Activated CD8-positive, alpha-beta memory T cell treated with anti-CD3 and anti-CD28 coated beads for 36 hours (primary cell): Measurements from ENCODE around the gene TOGARAM2. TPM values are rescaled to one million over a fixed set of nuclear protein-coding genes. Genes with fewer than 3 reads are reported as not detected.

Source experiments
- CTCF ChIA-PET: fragments of 350-600 bp; sonication (Branson Sonifier 250); formaldehyde crosslinking; loops from one replicate; lab custom pipeline; 2021; ENCODE audit warnings: antibody characterized with exemption; lab: Charles Lee
- POLR2A ChIA-PET: fragments of 350-600 bp; sonication (Branson Sonifier 250); formaldehyde crosslinking; loops from one replicate; lab custom pipeline; 2021; ENCODE audit warnings: antibody characterized with exemption; lab: Charles Lee
- total RNA-seq, 2 experiments: library from RNA; stranded (reverse); gene quantifications; one replicate each; pipeline ENCODE4 v1.2.3, GENCODE V29; 2021

Gene TOGARAM2
- total RNA-seq, 2 experiments from 2014 or later: 5.7 to 6.4 TPM

- ChIA-PET POLR2A (interaction anchor here (0.7 to 1.5 kb wide), 4 partner anchors 11 to 119 kb away, joined by 3 to 7 read pairs (median 3); no protein-coding TSS in a partner anchor), CTCF (interaction anchor here (1.3 kb wide), 2 partner anchors 53 to 142 kb away, joined by 3 to 4 read pairs; no protein-coding TSS in a partner anchor)
These were observed 31.1 kb downstream of the TOGARAM2 start for GRCh38 chr2:29012211-29012681.

DNA sequence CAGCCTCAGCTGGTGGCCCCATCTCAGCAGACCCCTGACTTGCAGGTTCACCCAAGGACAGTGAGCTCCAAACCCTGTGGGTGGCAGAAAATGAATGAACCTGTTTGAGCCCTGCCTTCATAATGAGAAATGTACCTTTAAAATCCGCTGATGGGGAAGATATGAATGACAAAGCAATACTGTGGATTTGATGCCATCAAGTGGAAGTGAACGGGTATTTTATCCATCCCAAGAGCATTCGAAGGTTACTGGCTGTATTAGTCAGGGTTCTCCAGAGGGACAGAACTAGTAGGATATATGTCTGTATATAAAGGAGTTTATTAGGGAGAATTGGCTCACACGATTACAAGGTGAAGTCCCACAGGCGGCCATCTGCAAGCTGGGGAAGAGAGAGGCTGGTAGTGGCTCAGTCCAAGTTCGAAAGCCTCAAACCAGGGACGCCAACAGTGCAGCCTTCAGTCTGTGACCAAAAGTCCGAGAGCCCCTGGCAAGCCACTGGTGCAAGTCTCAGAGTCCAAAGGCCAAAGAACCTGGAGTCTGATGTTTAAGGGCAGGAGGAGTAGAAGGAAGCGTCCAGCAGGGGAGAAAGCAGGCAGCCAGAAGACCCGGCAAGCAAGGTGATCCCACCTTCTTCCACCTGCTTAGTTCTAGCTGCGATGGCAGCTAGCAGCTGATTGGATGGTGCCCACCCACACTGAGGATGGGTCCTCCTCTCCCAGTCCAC lies 32.1 kb downstream of the TOGARAM2 start:
- ChIA-PET CTCF (no interaction called here), POLR2A (interaction anchor here (0.7 kb wide), 1 partner anchor 29 kb away, joined by 3 read pairs; no protein-coding TSS in a partner anchor)

GRCh38 chr2:29014331-29014730 lies 33.2 kb downstream of the TOGARAM2 start:
- POLR2A ChIA-PET: interaction anchor here (0.6 to 2.5 kb wide), 2 partner anchors 102 to 135 kb away, joined by 5 to 9 read pairs; no protein-coding TSS in a partner anchor
- CTCF ChIA-PET: no interaction called here

- CTCF ChIA-PET: interaction anchor here (0.7 to 3.0 kb wide), 5 partner anchors 12 to 115 kb away, joined by 4 to 14 read pairs (median 5); no protein-coding TSS in a partner anchor
- POLR2A ChIA-PET: interaction anchor here (0.6 to 2.5 kb wide), 6 partner anchors 14 to 158 kb away, joined by 3 to 9 read pairs (median 4); no protein-coding TSS in a partner anchor
These were observed 33.8 kb downstream of the TOGARAM2 start for GRCh38 chr2:29014811-29015421.

DNA sequence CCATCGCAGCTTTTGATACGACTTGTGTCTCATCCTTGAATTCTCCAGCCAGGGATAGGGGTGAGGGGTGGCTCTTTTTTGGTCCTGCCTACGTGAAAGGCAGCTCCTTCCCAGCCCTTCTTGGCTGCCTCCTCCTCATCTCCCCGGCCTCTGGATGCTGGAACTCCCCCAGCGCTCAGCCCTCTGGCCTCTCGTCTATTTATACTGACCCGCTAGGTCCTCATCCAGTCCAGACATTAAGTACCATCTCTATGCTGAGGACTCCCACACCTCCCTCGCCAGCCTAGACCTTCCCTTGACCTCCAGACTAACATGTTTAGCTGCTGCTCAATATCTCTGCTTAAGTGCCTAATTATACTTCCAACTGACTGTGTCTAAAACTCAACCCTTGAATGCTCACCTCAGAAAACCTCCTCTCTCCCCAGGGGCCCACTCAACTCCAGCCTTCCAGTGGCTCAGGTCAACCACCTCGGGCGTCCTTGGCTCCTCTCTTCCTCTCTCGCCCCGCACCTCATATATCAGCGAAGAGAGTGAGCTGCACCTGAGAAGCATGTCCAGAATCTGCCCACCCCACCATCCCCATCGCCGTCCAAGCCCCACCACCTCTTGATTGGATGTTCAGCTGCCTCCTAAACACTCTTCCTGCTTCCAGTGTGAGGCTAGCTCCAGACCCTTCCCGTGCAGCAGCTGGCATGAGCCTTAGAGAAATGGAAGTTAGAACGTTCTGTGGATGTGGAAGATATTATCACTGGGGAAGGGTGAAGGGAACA lies 34.8 kb downstream of the TOGARAM2 start:
- CTCF ChIA-PET: interaction anchor here (0.8 to 3.0 kb wide), 5 partner anchors 11 to 114 kb away, joined by 3 to 14 read pairs (median 5); no protein-coding TSS in a partner anchor
- POLR2A ChIA-PET: interaction anchor here (0.7 to 2.5 kb wide), 5 partner anchors 15 to 105 kb away, joined by 3 to 9 read pairs (median 4); no protein-coding TSS in a partner anchor

GRCh38 chr2:29016504-29016903 lies 35.4 kb downstream of the TOGARAM2 start:
- POLR2A ChIA-PET: interaction anchor here (0.9 to 2.5 kb wide), 2 partner anchors 61 to 99 kb away, joined by 3 to 9 read pairs; no protein-coding TSS in a partner anchor
- CTCF ChIA-PET: interaction anchor here (1.0 to 3.0 kb wide), 4 partner anchors 11 to 113 kb away, joined by 3 to 14 read pairs (median 6); no protein-coding TSS in a partner anchor

DNA sequence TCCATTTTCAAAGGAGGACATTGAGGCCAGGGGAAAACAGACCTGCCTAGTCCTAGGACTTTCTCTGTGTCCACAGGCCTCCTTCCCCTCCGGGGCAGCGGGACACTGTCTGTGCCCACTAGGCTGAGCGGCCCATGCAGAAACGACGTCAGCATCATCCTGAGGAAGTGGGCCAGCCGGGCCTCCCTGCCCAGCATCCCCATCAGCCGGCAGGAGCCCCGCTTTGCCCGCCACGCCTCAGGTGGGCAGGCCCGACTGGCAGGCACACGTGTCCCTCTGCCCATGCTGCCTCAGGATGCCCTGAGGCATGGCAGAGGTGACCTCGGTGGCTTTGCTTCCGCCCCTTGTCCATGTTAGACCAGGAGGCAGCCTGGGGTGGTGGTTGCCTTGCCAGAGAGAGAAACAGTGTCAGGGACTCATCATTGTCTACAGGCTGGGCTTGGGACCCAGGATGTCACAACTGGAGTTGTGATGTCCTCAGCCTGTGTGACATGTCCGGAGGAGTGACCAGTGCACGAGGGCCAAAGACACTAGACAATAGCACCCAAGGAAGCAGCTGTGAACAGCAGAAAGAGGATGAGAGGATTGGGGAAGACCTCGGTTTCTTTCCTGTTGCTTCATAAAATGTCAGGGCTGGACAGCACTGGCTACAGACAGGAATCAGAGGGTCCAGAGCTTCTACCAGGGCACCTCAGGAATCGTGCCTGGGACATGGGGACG lies 36.8 kb downstream of the TOGARAM2 start:
- POLR2A ChIA-PET: interaction anchor here (0.6 to 0.7 kb wide), 2 partner anchors 8 to 98 kb away, joined by 3 to 7 read pairs; no protein-coding TSS in a partner anchor
- CTCF ChIA-PET: interaction anchor here (1.2 to 3.0 kb wide), 2 partner anchors 41 to 59 kb away, joined by 4 to 14 read pairs; no protein-coding TSS in a partner anchor

DNA sequence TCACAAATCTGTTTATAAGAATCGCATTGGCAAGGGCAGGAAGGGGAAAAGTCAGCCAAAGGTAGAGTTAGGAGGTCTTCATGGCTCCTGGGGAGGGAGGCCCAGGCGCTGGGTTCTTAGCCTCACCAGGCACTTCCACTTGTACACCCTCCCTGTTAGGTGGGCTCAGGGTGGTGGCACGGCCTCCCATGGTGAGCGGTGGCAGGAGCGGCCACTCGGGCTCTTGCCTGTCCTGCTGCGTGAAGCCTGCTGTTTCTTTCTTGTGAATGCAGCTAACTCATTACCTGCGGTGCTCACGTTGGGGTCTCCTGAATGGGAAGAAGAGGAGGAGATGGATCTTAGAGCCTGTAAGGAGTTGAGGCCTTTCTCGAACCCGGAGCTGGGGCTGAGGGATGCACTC lies 40.8 kb downstream of the TOGARAM2 start:
- ChIA-PET CTCF (no interaction called here), POLR2A (no interaction called here)

- ChIA-PET CTCF (no interaction called here), POLR2A (no interaction called here)
These were observed 41.6 kb downstream of the TOGARAM2 start for GRCh38 chr2:29022679-29023078.

DNA sequence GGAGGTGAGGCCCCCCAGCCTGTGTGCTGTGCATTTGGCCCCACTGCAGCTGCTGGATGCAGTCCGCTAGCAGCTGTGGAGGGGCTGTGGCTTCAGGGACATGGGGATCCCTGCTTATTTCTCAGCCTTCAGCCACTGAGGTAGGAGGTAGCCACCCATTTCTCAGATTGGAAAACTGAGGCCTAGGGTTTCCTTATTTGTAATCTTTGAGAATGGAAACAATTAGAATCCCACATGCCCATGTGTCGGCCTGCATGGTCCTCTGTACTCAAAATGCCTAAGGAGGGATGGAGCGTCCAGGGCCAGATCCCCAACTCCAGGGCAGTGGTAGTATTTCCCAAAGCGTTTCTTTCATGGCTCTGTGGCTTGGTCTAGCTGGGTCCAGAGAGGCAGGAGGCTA lies 42.1 kb downstream of the TOGARAM2 start:
- POLR2A ChIA-PET: no interaction called here
- CTCF ChIA-PET: no interaction called here

DNA sequence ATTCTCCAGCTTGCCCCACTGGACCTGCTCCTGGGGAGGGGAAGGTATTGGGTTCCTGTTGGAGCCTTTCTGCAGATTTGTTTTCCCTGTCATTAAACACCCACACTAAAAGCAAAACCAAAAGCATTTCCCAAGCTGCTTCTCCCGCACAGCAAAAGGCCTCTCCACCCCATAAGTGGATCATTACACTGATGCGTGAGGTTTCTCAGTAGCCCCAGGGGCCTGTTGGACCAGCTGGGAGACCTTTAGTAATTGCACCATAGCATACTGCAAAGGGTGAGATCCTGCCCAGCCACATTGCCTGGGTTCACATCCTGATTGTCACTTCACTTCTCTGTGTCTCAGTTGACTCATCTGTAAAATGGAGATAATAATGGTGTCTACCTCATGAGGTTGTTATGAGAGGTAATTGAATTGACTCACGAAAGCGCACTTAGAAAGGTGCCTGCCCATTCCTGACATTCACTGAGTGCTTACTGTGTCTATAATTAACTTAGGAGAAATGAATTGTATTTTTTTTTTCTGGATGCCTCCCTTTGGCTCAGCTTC lies 43.9 kb downstream of the TOGARAM2 start:
- POLR2A ChIA-PET: no interaction called here
- CTCF ChIA-PET: no interaction called here

DNA sequence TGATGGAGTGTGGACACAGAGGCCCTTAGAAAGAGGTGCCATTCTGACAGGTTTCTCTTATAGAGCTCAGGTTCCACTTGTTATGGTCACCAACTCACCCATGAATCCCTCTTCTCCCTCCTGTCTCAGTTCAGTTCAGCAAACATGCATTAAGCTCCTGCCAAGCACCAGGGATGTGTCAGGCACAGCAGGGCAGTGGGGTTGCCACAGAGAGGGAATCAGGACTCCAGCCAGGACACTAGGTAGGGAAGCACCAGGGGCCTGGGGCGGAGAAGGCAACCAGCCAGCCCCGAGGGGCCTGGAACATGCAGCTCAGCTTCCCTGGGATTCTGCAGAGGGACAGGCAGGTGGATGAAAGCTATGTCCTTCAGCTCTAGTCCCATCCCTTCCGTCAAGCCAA lies 44.6 kb downstream of the TOGARAM2 start:
- CTCF ChIA-PET: no interaction called here
- POLR2A ChIA-PET: no interaction called here

- CTCF ChIA-PET: no interaction called here
- POLR2A ChIA-PET: no interaction called here
These were observed 49.9 kb downstream of the TOGARAM2 start for GRCh38 chr2:29031046-29031445.

GRCh38 chr2:29032189-29032588 lies 51.1 kb downstream of the TOGARAM2 start:
- POLR2A ChIA-PET: no interaction called here
- CTCF ChIA-PET: no interaction called here

GRCh38 chr2:29033172-29033571 lies 52.1 kb downstream of the TOGARAM2 start:
- ChIA-PET CTCF (no interaction called here), POLR2A (no interaction called here)

DNA sequence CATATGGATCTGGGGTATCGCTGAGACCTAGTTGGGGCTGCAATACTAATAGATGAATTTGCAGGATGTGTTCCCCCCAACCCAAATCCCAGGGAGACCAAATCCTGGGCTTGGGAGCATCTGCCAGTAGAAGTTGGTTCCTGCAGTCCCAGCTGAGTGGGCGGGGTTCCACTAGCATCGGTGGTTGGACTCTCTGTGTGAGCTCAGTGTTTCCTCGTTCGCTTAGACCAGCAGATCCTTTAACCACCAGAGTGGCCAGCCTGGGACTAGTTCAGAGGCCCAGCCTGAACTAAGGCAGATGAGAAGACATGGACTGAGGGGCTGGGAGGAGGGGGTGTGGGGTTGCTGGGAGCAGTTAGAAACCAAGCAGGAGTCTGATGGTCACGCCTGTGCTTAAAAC lies 52.6 kb downstream of the TOGARAM2 start:
- CTCF ChIA-PET: no interaction called here
- POLR2A ChIA-PET: no interaction called here

DNA sequence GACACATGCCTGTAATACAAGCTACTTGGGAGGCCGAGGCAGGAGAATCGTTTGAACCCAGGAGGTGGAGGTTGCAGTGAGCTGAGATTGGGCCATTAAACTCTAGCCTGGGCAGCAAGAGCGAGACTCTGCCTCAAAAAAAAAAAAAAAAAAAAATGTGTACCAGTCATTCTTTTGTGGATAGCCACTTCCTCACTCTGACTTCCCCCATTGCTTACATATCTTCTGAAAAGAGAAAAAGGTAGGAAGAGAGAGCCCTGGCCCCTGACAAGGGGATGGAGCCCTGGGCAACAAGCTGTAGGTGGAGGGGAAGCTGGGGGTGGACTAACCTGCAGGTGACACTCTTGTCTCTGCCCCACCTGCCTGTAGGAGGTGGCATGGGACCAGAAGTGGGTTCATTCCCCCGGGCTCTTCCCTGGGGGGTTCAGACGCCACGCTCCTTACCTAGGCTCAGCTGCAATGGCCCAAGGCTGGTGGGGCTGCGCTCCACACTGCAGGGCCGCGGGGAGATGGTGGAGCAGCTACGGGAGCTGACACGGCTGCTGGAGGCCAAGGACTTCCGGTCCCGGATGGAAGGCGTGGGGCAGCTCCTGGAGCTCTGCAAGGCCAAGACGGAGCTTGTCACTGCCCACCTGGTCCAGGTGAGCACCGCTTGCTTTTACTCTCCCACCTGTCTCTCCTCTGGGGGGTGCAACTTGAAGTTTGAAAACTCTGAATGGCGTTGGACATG lies 54.1 kb downstream of the TOGARAM2 start:
- POLR2A ChIA-PET: interaction anchor here (0.6 to 1.2 kb wide), 2 partner anchors 13 to 25 kb away, joined by 3 to 4 read pairs; no protein-coding TSS in a partner anchor
- CTCF ChIA-PET: interaction anchor here (0.6 to 1.2 kb wide), 2 partner anchors 9 to 214 kb away, joined by 3 read pairs; no protein-coding TSS in a partner anchor
